OCI-LY3 (cell line): ENCODE measurements around the gene MACF1.

ENCODE experiments used
- H2AFZ ChIP-seq: fragments of 200-600, 300-600 bp; shearing (Covaris generic); 2 replicates; pipeline ENCODE4 v1.6.0; 2014; ENCODE audit warnings: antibody characterized with exemption, low read depth, low read length
- H3K27ac ChIP-seq: fragments of 200-600, 300-600 bp; sonication (generic); 2 replicates; pipeline ENCODE4 v1.5.1; 2014; ENCODE audit warnings: mild to moderate bottlenecking, low read length, moderate library complexity, mixed read lengths
- H3K27me3 ChIP-seq: fragments of 200-600, 300-600 bp; sonication (generic); 2 replicates; pipeline ENCODE4 v1.6.1; 2014; ENCODE audit warnings: low read depth, low read length, mixed read lengths
- H3K36me3 ChIP-seq: fragments of 200-600, 300-600 bp; sonication (generic); replicated peaks from 2 replicates; pipeline ENCODE3; 2014; ENCODE audit warnings: low read depth, low read length, mixed read lengths
- H3K4me1 ChIP-seq: fragments of 300-600, 200-600 bp; sonication (generic); 2 replicates; pipeline ENCODE4 v1.6.1; 2014; ENCODE audit warnings: low read length, mixed read lengths
- H3K4me2 ChIP-seq: fragments of 200-600, 300-600 bp; sonication (generic); 2 replicates; pipeline ENCODE4 v1.6.1; 2014; ENCODE audit warnings: low read length, mixed read lengths
- H3K4me3 ChIP-seq: fragments of 300-600, 200-600 bp; sonication (generic); 2 replicates; pipeline ENCODE4 v1.5.1; 2014; ENCODE audit warnings: antibody characterized with exemption, mild to moderate bottlenecking, low read length, moderate library complexity
- H3K79me2 ChIP-seq: fragments of 300-600, 200-600 bp; shearing (Covaris generic); 2 replicates; pipeline ENCODE4 v1.6.1; 2014; ENCODE audit warnings: mild to moderate bottlenecking, low read length, mixed read lengths
- H3K9ac ChIP-seq: fragments of 300-600, 200-600 bp; shearing (Covaris generic); 2 replicates; pipeline ENCODE4 v1.6.0; 2014; ENCODE audit warnings: mild to moderate bottlenecking, low read length, moderate library complexity
- H3K9me3 ChIP-seq: fragments of 200-600, 300-600 bp; shearing (Covaris generic); 2 replicates; pipeline ENCODE4 v1.6.1; 2014; ENCODE audit warnings: low read length, mixed read lengths; ENCODE audit not compliant: insufficient read depth
- H4K20me1 ChIP-seq: fragments of 200-600, 300-600 bp; sonication (generic); 2 replicates; pipeline ENCODE4 v1.6.1; 2016; ENCODE audit warnings: low read length, mixed read lengths; ENCODE audit not compliant: insufficient read depth
- EZH2phosphoT487 ChIP-seq: fragments of 200-600 bp; shearing (Covaris generic); IDR thresholded peaks from 2 replicates; pipeline ENCODE4 v1.6.1; 2018; ENCODE audit warnings: antibody characterized with exemption, mixed run types, low read depth
- TF ChIP-seq, protein P1 (sequence below): fragments of 200-600, 300-600 bp; sonication (generic); IDR thresholded peaks from 2 replicates; pipeline ENCODE4 v1.5.1; 2014; ENCODE audit warnings: antibody characterized with exemption, low read length, low read depth

The MACF1 gene

GRCh38 chr1:39529901-39530535 lies 325.5 kb downstream of the MACF1 start:
- Histone ChIP-seq H2AFZ (no peak overlapping the region), H3K4me2 (no peak overlapping the region)

DNA sequence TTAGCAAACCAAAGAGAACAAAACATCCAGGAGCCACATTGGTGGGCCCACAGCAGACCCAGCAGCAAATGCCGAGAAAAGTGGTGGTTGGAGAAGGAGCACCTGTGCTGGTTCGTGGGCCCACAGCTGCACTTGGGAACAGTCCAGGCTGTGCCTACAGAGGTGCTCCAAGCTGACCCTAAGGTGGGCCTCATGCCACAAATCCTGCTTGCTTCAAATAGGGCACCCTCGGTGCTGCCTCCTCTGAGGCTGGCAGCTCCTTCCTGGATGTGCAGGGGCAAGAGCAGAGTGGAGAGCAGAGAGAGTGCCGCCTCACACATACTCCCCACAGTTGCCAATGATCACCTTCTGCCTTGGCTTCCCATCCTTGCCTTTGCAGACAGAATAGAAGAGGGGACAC lies 327.0 kb downstream of the MACF1 start:
- no peak for TF ChIP-seq EZH2phosphoT487
- TF ChIP-seq, protein P1, sequence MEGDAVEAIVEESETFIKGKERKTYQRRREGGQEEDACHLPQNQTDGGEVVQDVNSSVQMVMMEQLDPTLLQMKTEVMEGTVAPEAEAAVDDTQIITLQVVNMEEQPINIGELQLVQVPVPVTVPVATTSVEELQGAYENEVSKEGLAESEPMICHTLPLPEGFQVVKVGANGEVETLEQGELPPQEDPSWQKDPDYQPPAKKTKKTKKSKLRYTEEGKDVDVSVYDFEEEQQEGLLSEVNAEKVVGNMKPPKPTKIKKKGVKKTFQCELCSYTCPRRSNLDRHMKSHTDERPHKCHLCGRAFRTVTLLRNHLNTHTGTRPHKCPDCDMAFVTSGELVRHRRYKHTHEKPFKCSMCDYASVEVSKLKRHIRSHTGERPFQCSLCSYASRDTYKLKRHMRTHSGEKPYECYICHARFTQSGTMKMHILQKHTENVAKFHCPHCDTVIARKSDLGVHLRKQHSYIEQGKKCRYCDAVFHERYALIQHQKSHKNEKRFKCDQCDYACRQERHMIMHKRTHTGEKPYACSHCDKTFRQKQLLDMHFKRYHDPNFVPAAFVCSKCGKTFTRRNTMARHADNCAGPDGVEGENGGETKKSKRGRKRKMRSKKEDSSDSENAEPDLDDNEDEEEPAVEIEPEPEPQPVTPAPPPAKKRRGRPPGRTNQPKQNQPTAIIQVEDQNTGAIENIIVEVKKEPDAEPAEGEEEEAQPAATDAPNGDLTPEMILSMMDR, result no peak
- no peaks in the 10 kb centered on the region for H3K79me2 ChIP-seq
- H3K27me3 ChIP-seq, result no peaks in the 10 kb centered on the region
- H3K9me3 ChIP-seq, result no peaks in the 10 kb centered on the region
- H3K4me1 ChIP-seq, result peaks cover under 1% of the 10 kb centered on the region; the same call in 1 of the 2 replicates
- H3K9ac ChIP-seq, result no peak overlapping the region
- H3K4me3 ChIP-seq, result no peak overlapping the region
- no peaks in the 10 kb centered on the region for H4K20me1 ChIP-seq
- no peak overlapping the region for H3K4me2 ChIP-seq
- H2AFZ ChIP-seq, result no peak overlapping the region
- no peak overlapping the region for H3K27ac ChIP-seq
- H3K36me3 ChIP-seq, result no peaks in the 10 kb centered on the region

More at GRCh38 chr1:39529901-39530535, 325.5 kb downstream of the MACF1 start:
- Histone ChIP-seq H3K4me3 (no peak overlapping the region), H3K9me3 (no peaks in the 10 kb centered on the region), H4K20me1 (no peaks in the 10 kb centered on the region), H3K27me3 (no peaks in the 10 kb centered on the region), H3K36me3 (no peaks in the 10 kb centered on the region), H3K79me2 (no peaks in the 10 kb centered on the region), H3K4me1 (peaks cover 15% of the 10 kb centered on the region), H3K9ac (no peak overlapping the region), H3K27ac (no peak overlapping the region)
- TF ChIP-seq EZH2phosphoT487, result no peak
- TF ChIP-seq, protein P1, result no peak

GRCh38 chr1:39533442-39533841 lies 328.9 kb downstream of the MACF1 start:
- H2AFZ ChIP-seq, result no peak overlapping the region
- TF ChIP-seq, protein P1, result no peak
- TF ChIP-seq EZH2phosphoT487, result no peak
- H3K36me3 ChIP-seq, result peaks cover under 1% of the 10 kb centered on the region
- H3K4me1 ChIP-seq, result no peaks in the 10 kb centered on the region
- H3K9ac ChIP-seq, result no peak overlapping the region
- H3K4me2 ChIP-seq, result no peak overlapping the region
- no peak overlapping the region for H3K4me3 ChIP-seq
- H3K79me2 ChIP-seq, result no peaks in the 10 kb centered on the region
- no peaks in the 10 kb centered on the region for H4K20me1 ChIP-seq
- no peaks in the 10 kb centered on the region for H3K9me3 ChIP-seq
- no peaks in the 10 kb centered on the region for H3K27me3 ChIP-seq
- H3K27ac ChIP-seq, result no peak overlapping the region
